T-helper 2 cell treated with Interferon-gamma antibody and Interleukin-4, amounts not matched to agents 100 ng/mL and 5 ng/mL, for 36 hours (primary cell): ENCODE results near the gene LIN9. TPM values are rescaled to one million over a fixed set of nuclear protein-coding genes. Genes with fewer than 3 reads are reported as not detected.

ENCODE experiments used
- intact Hi-C: fragments of 100-400 bp; cut with micrococcal nuclease; formaldehyde crosslinking; loops from one replicate; pipeline ENCODE4 v1.15.1; 2023
- total RNA-seq: library from RNA; stranded (reverse); gene quantifications from 2 replicates; pipeline ENCODE4 v1.2.3, GENCODE V29; 2022

Gene LIN9
- total RNA-seq, 1 donor from 2014 or later: 11.1 TPM

- intact Hi-C loops: loop anchor here (10.0 kb wide), 1 partner anchor 717 kb away; no protein-coding TSS in a partner anchor
These were observed 126.8 kb downstream of the LIN9 start for GRCh38 chr1:226181996-226182714.

Other genes starting within 250 kb of the LIN9 start
- gene H3-3A, start 246.4 kb downstream of the LIN9 start, total RNA-seq: 549 and 558 TPM in 2 replicates
- 24.5 and 24.9 TPM in 2 replicates for gene ACBD3, start 122.4 kb downstream of the LIN9 start, total RNA-seq
- gene MIXL1, start 85.5 kb downstream of the LIN9 start, total RNA-seq: not detected in 2 replicates
- gene PARP1, start 98.9 kb upstream of the LIN9 start, total RNA-seq: 184 and 189 TPM in 2 replicates
- gene STUM, start 239.6 kb upstream of the LIN9 start, total RNA-seq: not detected in 2 replicates